AG04449 (cell line): ENCODE results near the gene PIP4K2A.

Source experiments
- CTCF ChIA-PET: fragments of 350-600 bp; formaldehyde crosslinking; extraction: SDS; loops from one replicate; lab custom pipeline; 2021; ENCODE audit warnings: antibody characterized with exemption; lab: Yijun Ruan, JAX
- POLR2A ChIA-PET: fragments of 400-600, 350-600 bp; formaldehyde crosslinking; extraction: SDS; loops from one replicate; lab custom pipeline; 2020; ENCODE audit warnings: antibody characterized with exemption, inconsistent platforms; lab: Yijun Ruan, JAX
- DNase-seq: peaks from one replicate; pipeline ENCODE4 v3.0.0-alpha.2; 2010; ENCODE audit warnings: low read depth, low spot score
- H3K4me3 ChIP-seq: 2 replicates; pipeline ENCODE4 v1.5.1; 2011; ENCODE audit warnings: low read depth, mild to moderate bottlenecking, control low read depth, low read length
- CTCF ChIP-seq: IDR thresholded peaks from one replicate; pipeline ENCODE4 v1.5.1; 2011; ENCODE audit warnings: mild to moderate bottlenecking, moderate library complexity, low read length, control low read depth, inconsistent platforms; ENCODE audit not compliant: insufficient read depth; ENCODE audit errors: missing control alignments

PIP4K2A gene

GRCh38 chr10:22646388-22646853 is 68.0 kb downstream of the PIP4K2A start:
- CTCF ChIA-PET: no interaction called here
- POLR2A ChIA-PET: no interaction called here
- no peak for TF ChIP-seq CTCF
- H3K4me3 ChIP-seq: no peak overlapping the region
- no peak for DNase-seq

GRCh38 chr10:22644222-22644621 is 70.2 kb downstream of the PIP4K2A start:
- no peak for TF ChIP-seq CTCF
- ChIA-PET POLR2A (no interaction called here), CTCF (no interaction called here)
- no peak overlapping the region for H3K4me3 ChIP-seq
- DNase-seq: no peak

DNA sequence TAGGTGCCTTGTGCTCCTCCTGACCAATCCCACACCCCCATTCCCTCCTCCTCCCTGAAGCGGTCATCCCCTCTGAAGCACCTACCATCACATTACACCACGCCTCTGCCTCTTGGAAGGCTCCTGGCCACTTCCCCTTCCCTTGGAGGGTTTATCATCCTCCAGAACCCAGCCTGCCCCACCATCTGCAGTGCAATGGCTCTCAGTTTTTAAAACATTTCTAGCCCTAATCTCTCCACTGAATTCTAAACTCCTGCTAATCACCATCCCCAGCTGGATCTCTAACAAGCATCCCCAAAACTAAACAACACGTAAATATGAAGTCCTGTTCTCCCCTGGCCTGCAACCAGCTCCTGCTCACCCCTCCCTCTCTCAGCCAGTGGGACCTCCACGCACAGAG is 70.6 kb downstream of the PIP4K2A start:
- DNase-seq: no peak
- no peak for TF ChIP-seq CTCF
- ChIA-PET POLR2A (no interaction called here), CTCF (interaction anchor here (1.1 kb wide), 1 partner anchor 10 kb away, joined by 3 read pairs; no protein-coding TSS in a partner anchor)
- no peak overlapping the region for H3K4me3 ChIP-seq

GRCh38 chr10:22643116-22643515 is 71.3 kb downstream of the PIP4K2A start:
- POLR2A ChIA-PET: no interaction called here
- DNase-seq: no peak
- CTCF ChIA-PET: interaction anchor here (1.1 to 1.5 kb wide), 2 partner anchors 11 to 15 kb away, joined by 3 read pairs; no protein-coding TSS in a partner anchor
- H3K4me3 ChIP-seq: no peak overlapping the region
- no peak for TF ChIP-seq CTCF

DNA sequence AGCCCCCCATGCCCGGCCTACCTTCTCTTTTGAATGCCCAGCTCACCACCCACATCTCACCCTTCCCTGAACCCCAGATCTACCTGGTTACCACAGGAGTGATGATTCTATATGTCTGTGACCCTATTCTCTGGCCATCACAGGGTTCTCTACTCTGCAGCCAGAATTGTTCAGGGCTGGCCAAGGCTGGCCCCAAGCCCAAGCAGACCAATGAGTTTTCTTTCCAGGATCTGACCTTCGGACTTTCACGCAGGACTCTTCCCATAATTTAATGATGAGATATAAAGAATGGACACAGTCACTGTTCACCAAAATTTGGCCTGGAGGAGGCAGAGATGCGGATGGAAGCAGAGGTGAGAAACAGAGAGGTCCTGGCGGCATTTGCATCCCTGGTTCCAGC is 72.6 kb downstream of the PIP4K2A start:
- no peak for TF ChIP-seq CTCF
- ChIA-PET CTCF (interaction anchor here (1.1 to 1.5 kb wide), 2 partner anchors 17 to 68 kb away, joined by 3 read pairs; no protein-coding TSS in a partner anchor), POLR2A (no interaction called here)
- no peak for DNase-seq
- no peak overlapping the region for H3K4me3 ChIP-seq

GRCh38 chr10:22640359-22640758 is 74.0 kb downstream of the PIP4K2A start:
- no peak for TF ChIP-seq CTCF
- no peak for DNase-seq
- ChIA-PET POLR2A (no interaction called here), CTCF (interaction anchor here (1.3 kb wide), 1 partner anchor 12 kb away, joined by 4 read pairs; no protein-coding TSS in a partner anchor)
- H3K4me3 ChIP-seq: no peak overlapping the region
